T-helper 22 cell (primary cell): ENCODE measurements around the gene COL4A6.

Experiments
- DNase-seq: peaks from one replicate; pipeline ENCODE4 v3.0.0-alpha.2; 2020; ENCODE audit warnings: low read depth

COL4A6 gene

GRCh38 chrX:108331126-108331909, 106.9 kb downstream of the COL4A6 start:
- no peak for DNase-seq

GRCh38 chrX:108323751-108324150, 114.5 kb downstream of the COL4A6 start:
- DNase-seq, result no peak

GRCh38 chrX:108322234-108322633, 116.0 kb downstream of the COL4A6 start:
- no peak for DNase-seq

- no peak for DNase-seq
Observed at GRCh38 chrX:108316456-108316855, 121.8 kb downstream of the COL4A6 start.

- no peak for DNase-seq
Observed at GRCh38 chrX:108313669-108314068, 124.6 kb downstream of the COL4A6 start.

GRCh38 chrX:108312957-108313356, 125.3 kb downstream of the COL4A6 start:
- no peak for DNase-seq

GRCh38 chrX:108312011-108312410, 126.2 kb downstream of the COL4A6 start:
- DNase-seq, result no peak

- DNase-seq, result no peak
Observed at GRCh38 chrX:108310506-108310905, 127.7 kb downstream of the COL4A6 start.

- no peak for DNase-seq
Observed at GRCh38 chrX:108309144-108309543, 129.1 kb downstream of the COL4A6 start.

GRCh38 chrX:108307132-108308085, 130.8 kb downstream of the COL4A6 start:
- no peak for DNase-seq

- no peak for DNase-seq
Observed at GRCh38 chrX:108306086-108306485, 132.1 kb downstream of the COL4A6 start.

- no peak for DNase-seq
Observed at GRCh38 chrX:108304757-108305156, 133.5 kb downstream of the COL4A6 start.

- DNase-seq, result no peak
Observed at GRCh38 chrX:108304210-108304609, 134.0 kb downstream of the COL4A6 start.

- DNase-seq, result no peak
Observed at GRCh38 chrX:108303682-108304081, 134.5 kb downstream of the COL4A6 start.

GRCh38 chrX:108299704-108300103, 138.5 kb downstream of the COL4A6 start:
- DNase-seq, result no peak

GRCh38 chrX:108299101-108299591, 139.1 kb downstream of the COL4A6 start:
- DNase-seq, result no peak

- DNase-seq, result no peak
Observed at GRCh38 chrX:108298165-108298602, 140.0 kb downstream of the COL4A6 start.

- no peak for DNase-seq
Observed at GRCh38 chrX:108297290-108297689, 140.9 kb downstream of the COL4A6 start.

GRCh38 chrX:108292053-108292452, 146.2 kb downstream of the COL4A6 start:
- no peak for DNase-seq

GRCh38 chrX:108285918-108286317, 152.3 kb downstream of the COL4A6 start:
- DNase-seq, result no peak

GRCh38 chrX:108285356-108285755, 152.9 kb downstream of the COL4A6 start:
- DNase-seq, result no peak

GRCh38 chrX:108275732-108276131, 162.5 kb downstream of the COL4A6 start:
- no peak for DNase-seq

- no peak for DNase-seq
Observed at GRCh38 chrX:108271397-108271787, 166.8 kb downstream of the COL4A6 start.
